Fibroblast of skin of scalp (primary cell): ENCODE measurements around the gene CHRD.
"Not testable (repeated sequence)": the region's sequence is repeated elsewhere in the genome, so short reads cannot be mapped to it uniquely, and the experiment has no call there.

Source experiments
- DNase-seq: peaks from one replicate; pipeline ENCODE4 v3.0.0-alpha.2; 2013

Gene CHRD

GRCh38 chr3:184426691-184427141 lies 46.9 kb downstream of the CHRD start:
- DNase-seq, result no peak

GRCh38 chr3:184428561-184429175 lies 48.8 kb downstream of the CHRD start:
- peak; percentile 34 for DNase-seq

GRCh38 chr3:184429786-184430185 lies 49.9 kb downstream of the CHRD start:
- DNase-seq, result no peak

- no peak for DNase-seq
Observed at GRCh38 chr3:184430940-184431339, 51.1 kb downstream of the CHRD start.

- not testable (repeated sequence) for DNase-seq
Observed at GRCh38 chr3:184433178-184433577, 53.3 kb downstream of the CHRD start.

GRCh38 chr3:184439096-184439495 lies 59.2 kb downstream of the CHRD start:
- no peak for DNase-seq
